HG03108 (cell line): ENCODE measurements around the gene CFAP100.

Source experiments
- ATAC-seq: cut with Tn5 transposase; IDR thresholded peaks from one replicate; pipeline ENCODE4 v1.9.1; 2021; ENCODE audit warnings: moderate library complexity; ENCODE audit not compliant: unreplicated experiment

The CFAP100 gene

DNA sequence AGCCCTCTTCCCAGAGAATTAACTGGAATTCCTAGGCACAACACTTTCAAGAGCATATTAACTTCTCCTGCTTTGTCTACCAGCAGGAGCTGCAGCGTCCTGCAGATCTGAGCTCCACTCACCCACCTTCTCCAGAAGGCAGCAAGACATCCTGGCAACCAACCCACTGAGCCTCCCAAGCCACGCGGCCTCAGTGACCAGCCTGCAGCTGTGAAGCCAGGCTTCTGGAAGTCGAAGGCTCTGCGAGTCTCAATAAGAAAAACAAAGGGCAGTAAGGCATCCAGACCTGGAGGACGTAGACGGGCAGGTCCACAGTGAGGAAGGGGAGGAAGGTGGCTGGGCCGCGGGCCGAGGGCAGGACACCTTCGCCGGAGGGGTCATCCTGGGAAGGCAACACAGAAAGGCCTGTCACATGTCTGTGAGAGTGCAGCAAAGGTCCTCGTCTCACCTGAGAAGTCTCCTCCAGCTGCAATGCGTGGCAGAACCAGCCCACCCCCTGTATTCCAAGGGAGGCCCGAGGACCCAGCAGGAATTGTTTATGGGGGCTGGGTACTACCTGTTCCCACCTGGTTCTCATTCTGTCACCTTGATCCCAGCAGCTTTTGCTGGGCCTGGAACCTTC, 44.7 kb downstream of the CFAP100 start:
- ATAC-seq = no peak

- no peak for ATAC-seq
Observed at GRCh38 chr3:126439968-126440708, 45.4 kb downstream of the CFAP100 start.

- ATAC-seq = no peak
Observed at GRCh38 chr3:126440709-126440995, 45.9 kb downstream of the CFAP100 start.

DNA sequence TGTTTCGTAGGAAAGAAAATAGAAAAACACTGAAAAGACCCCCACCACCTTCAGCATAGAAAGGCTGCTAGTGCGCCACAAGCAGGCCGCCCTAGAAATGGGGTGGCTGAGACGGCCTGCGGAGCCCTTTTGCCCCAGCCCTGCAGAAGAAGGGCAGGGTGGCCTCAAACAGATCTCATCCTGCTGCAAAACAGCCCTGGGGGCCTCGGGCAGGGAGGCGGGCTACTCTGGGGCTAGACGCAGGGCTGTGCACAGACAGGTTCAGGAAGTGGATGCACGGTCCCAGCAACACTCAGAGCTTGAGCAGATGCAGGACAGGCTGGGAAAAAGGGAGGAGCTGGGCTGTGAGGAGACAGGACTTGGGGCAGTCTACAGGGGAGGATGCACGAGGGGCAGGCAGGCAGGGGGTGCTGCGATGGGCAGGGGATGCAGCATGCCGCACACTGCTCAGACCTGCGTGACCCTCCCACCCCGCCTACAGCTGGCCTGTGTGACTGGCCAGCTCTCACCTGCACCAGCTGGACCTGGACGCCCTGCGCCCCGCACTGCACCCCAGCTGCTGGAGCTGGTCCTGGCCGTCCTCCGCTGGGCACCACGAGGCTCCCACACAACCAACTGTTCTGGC, 46.7 kb downstream of the CFAP100 start:
- ATAC-seq = no peak

DNA sequence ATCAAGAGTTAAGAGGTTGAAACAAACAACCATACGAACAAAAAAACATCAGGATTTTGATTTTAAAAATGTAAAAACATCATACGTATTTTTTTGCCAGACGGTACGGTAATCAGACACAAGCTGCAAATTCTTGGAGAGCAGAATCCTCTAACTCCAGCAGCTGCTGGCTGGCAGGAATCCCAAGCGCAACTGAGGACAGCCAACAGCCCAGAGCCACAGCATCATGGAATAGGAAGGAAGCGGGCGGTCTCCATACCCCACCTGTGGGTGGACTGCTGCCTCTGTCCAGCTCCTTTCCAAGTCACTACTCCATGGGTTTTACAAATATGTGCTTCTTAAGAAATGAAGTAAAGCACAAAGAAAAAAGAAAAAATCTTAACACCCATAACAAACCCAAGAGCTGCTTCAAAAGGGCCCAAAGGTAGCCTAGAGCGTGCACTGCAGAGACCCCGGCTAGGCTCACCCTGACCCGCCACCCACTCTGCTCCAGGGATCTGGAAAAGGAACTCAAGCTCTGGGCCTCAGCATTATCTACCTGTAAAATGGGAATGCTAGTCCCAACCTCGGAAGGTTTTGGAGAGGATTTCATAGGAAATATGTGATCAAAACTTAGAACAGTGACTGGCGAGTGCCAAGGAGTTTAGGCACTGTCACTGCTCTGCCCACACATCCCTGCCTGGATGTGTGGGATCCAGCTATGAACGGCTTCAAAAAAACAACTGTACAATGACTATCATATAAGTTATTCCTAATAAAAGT, 47.6 kb downstream of the CFAP100 start:
- ATAC-seq = no peak

- no peak for ATAC-seq
Observed at GRCh38 chr3:126442856-126443242, 48.1 kb downstream of the CFAP100 start.

DNA sequence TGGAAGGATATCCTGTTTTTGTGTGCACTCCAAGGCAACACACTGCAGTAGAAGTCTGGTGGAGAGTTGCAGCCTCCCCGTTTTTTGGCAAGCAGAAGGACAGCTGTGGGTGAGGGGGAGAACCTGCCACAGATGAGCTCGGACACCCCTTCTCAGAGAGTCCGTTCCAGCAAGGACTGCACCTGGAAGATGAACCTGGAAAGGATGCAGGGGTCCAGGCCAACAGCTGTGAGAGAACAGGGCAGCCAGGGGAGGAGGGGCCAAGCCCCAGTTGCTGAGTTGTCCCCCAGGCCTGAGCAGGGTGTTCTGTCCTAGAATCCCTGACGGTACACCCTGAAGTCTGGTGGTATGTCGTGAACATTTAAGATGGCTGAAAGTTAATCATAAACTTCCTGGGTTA, 50.8 kb downstream of the CFAP100 start:
- no peak for ATAC-seq

GRCh38 chr3:126446301-126446700, 51.6 kb downstream of the CFAP100 start:
- ATAC-seq = no peak

DNA sequence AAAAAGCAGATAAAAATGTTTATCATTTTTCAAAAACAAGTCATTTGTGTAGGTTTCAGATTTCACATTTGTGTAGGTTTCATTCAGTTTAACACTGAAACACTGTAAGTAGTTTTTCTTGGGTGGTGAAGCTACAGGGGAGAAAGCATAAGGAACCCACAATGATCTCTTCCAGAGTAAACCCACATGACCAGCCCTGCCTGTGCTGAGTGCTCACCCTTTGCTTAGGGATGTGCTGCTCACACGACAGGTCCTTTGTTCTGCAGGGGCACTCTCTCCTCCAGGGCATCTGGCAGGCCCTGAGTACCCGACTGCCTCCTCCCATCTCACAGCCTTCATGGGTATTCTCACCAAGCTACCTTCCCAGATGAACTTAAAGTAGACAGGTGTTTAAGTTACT, 52.1 kb downstream of the CFAP100 start:
- ATAC-seq = no peak

GRCh38 chr3:126447456-126448106, 52.9 kb downstream of the CFAP100 start:
- ATAC-seq = no peak

DNA sequence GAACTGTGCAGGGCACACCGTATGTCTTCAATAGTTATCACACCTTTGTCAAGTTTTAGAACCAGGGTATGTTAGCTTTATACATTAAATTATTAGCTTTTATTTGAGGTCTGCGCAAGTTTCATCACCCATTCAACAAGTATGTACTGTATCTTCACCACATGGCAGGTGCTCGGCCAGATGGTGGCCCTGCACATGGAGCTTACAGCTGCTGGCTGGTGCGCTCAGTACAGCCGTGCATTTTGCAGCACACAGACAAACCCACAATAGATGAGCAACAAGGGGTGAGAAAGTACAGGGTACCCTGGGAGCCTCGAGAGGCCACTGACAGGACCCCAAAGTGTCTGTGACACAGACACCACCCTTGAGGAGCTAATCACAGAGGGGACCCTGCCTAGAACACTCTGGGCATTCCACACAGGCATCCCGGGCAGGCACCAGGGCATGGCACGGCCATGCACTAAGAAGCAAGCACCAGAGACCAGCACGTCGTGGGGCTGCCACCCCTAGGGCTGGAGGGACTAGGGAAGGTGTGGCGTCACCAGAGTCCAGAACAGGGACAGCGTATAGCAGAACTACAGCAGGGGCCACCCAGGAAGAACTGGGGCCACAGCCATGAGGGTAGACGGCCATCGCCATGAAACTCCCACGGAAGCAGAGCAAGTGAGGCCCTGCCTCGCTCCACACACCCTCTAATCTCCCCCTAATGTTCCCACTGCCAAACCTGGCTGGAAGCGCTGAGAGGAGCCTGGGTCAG, 53.6 kb downstream of the CFAP100 start:
- ATAC-seq = no peak

- no peak for ATAC-seq
Observed at GRCh38 chr3:126448893-126449180, 54.1 kb downstream of the CFAP100 start.

DNA sequence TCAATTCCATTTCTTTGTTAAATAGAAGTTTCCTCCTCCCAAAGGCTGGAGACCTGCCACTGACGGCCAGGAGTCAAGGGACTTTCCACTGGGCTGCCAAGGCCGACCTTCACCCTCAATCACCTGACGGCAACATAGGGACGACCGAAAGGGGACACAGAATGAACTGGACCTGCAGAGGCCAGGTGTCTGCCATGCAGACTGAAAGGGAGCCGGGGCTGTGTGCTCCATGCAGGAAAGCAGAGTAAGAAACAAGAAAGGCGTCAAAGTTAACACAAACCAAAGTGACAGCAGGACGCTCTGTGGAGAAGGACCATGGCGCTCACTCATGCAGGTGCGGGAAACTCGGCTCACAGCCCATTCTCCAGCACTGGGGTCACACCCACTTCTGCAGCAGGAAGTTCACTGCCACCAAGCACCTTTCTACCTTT, 54.9 kb downstream of the CFAP100 start:
- no peak for ATAC-seq

DNA sequence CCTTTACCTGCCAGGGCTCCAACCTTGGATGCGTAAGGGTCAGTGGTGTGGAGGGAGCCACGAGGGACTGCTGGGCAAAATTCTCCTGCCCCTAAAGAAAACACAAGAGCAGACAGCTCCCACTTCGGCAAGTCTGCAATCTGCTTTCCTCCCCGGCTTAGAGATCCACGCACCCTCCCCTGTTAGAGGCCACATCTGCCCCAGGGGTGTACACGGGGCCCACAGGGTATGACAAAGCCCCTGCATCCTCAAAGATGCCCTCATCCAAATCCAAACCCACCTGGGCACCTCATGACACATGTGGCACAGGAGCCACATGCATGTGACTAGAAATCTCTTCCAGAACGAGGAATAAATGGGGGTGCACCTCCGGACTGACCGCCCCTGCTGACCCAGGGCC, 55.5 kb downstream of the CFAP100 start:
- ATAC-seq = no peak

- ATAC-seq = no peak
Observed at GRCh38 chr3:126450744-126451143, 56.0 kb downstream of the CFAP100 start.

- ATAC-seq = no peak
Observed at GRCh38 chr3:126451511-126451910, 56.8 kb downstream of the CFAP100 start.

DNA sequence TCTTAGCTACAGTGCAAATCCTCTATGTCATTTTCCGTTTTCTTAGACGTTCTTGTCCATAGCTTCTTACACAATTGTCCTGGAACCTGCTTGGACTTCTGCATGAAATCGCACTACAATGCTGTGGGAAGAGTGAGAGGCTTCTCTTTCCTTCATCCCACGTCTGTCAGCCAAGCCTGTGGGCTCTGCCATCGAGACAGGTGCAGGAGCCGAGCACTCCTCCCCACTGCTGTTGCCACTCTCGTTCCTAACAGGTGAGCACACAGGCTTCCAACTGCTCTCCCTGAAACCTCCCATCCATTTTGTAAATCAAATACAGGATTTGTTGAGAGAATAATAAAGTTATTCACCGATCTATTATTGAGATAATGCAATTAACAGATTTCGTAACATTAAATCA, 57.5 kb downstream of the CFAP100 start:
- ATAC-seq = no peak

GRCh38 chr3:126454025-126454424, 59.3 kb downstream of the CFAP100 start:
- ATAC-seq = no peak

DNA sequence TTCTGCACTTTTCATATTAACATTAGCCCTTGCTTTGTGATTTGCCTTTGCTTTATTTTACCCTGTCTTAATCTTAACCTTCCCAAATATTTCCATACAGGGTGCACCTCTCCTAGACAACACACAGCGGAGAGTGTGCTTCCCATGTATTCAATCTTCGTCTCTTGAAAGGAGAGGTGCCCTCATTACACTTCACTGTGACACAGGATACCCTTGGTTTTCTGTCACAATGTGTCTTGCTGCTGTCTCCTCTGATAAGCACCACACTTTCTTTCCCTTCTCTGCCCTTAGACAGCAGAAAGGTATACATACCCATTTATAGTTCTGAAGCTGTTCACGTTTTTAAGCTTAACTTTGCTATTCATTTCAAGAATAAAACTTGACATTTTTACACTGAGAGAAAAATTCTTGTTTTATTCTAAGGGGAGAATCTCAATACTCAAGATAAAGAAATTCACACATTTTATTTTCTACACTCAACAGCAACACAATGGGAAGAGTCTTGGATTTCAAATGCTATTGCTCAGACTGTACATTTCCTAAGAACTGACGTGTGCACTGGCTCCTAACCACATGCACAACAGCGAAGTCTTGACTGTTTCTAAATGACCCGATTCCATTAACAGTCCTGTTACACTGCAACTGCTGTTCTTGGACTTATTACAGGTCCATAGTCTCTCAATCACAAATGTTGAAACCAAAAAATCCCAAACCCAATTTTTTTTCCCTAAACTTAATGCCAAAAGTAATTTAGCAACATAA, 59.9 kb downstream of the CFAP100 start:
- ATAC-seq = no peak

GRCh38 chr3:126456211-126456610, 61.5 kb downstream of the CFAP100 start:
- no peak for ATAC-seq
